Transverse colon (tissue), 4 donors: ENCODE results near the gene TMEM117. TPM values are rescaled to one million over a fixed set of nuclear protein-coding genes. Genes with fewer than 3 reads are reported as not detected.

Experiments used
- DNase-seq: peaks from one replicate; pipeline ENCODE4 v3.0.0-alpha.2; 2019
- H3K27ac ChIP-seq, 4 donors: fragments of 200-600 bp; sonication (generic); 2 replicates each; pipeline ENCODE4 v1.5.1; 2016 to 2018; ENCODE audit warnings: inconsistent platforms in 4 of 4
- H3K27me3 ChIP-seq: fragments of 200-600 bp; sonication (generic); 2 replicates; pipeline ENCODE4 v1.5.1; 2017; ENCODE audit warnings: inconsistent platforms
- H3K36me3 ChIP-seq, 4 donors: fragments of 200-600 bp; sonication (generic); 2 replicates each; pipeline ENCODE4 v1.5.1; 2017 to 2019; ENCODE audit warnings: inconsistent platforms in 4 of 4
- H3K4me1 ChIP-seq, 4 donors: fragments of 200-600 bp; sonication (generic); 2 replicates each; pipeline ENCODE4 v1.5.1; 2017 to 2020; ENCODE audit warnings: inconsistent platforms in 4 of 4
- H3K4me3 ChIP-seq, 4 donors: fragments of 200-600 bp; sonication (generic); 1 replicate in 1 of 4; 2 replicates in 3 of 4; pipeline versions ENCODE4 v1.5.1 to v1.6.1; 2017 to 2019; ENCODE audit warnings: inconsistent platforms in 4 of 4
- H3K9me3 ChIP-seq, 2 donors: fragments of 200-600 bp; sonication (generic); 2 replicates each; pipeline ENCODE4 v1.5.1; 2017 to 2019; ENCODE audit warnings: inconsistent platforms in 2 of 2
- CTCF ChIP-seq, 5 experiments: fragments of 200-600 bp in 3 of 5; fragments of 450-650 bp in 2 of 5; sonication (generic) in 3 of 5; IDR thresholded peaks; 1 replicate in 2 of 5; 2 replicates in 3 of 5; pipeline ENCODE4 v1.5.1; 2016 to 2017; ENCODE audit warnings: antibody characterized with exemption in 5 of 5, inconsistent platforms in 3 of 5, mild to moderate bottlenecking in 2 of 5, moderate library complexity in 1 of 5
- EP300 ChIP-seq: sonication (generic); formaldehyde crosslinking; IDR thresholded peaks from one replicate; pipeline ENCODE4 v1.6.1; 2017; ENCODE audit warnings: antibody characterized with exemption, low read depth
- POLR2A ChIP-seq: fragments of 450-650 bp; IDR thresholded peaks from one replicate; pipeline ENCODE4 v1.6.1; 2016; ENCODE audit warnings: antibody characterized with exemption, mild to moderate bottlenecking, moderate library complexity
- POLR2AphosphoS5 ChIP-seq, 3 donors: sonication (generic); formaldehyde crosslinking; IDR thresholded peaks; one replicate each; pipeline ENCODE4 v1.6.1; 2016; ENCODE audit warnings: antibody characterized with exemption in 3 of 3
- WGBS, 2 donors: methylation state at CpG; one replicate each; pipeline ENCODE4 v1.1.5; 2018; ENCODE audit warnings: low coverage in 1 of 2; 5-methylcytosine and 5-hydroxymethylcytosine counted together
- in situ Hi-C, 4 donors: fragments of 200-750 bp; cut with MboI; loops; one replicate each; pipeline versions ENCODE4 v1.15.0 to v1.15.1; 2017; ENCODE audit warnings: low sequenced_read_pairs in 3 of 4, low pct_ligation_motif_present in 1 of 4, low pct_unique_long_range_greater_than_20kb in 1 of 4
- intact Hi-C: fragments of 100-400 bp; cut with DNase I; formaldehyde crosslinking; loops from one replicate; pipeline ENCODE4 v1.15.1; 2023; ENCODE audit warnings: low total_unique reads
- total RNA-seq, 4 donors: library from RNA; depleted of rRNA; stranded (reverse); fragments of >200 nt; gene quantifications; one replicate each; pipeline ENCODE4 v1.1.0, GENCODE V29; 2016

Gene TMEM117
- total RNA-seq, 4 donors from 2014 or later = 0.40 to 92.8 (median 25.6) TPM

GRCh38 chr12:43891856-43892574, 56.1 kb downstream of the TMEM117 start:
- TF ChIP-seq CTCF (IDR thresholded peaks at IDR 0.05) = no peak
- TF ChIP-seq EP300 = no peak
- no peak for TF ChIP-seq POLR2A
- no peak for TF ChIP-seq POLR2AphosphoS5 (IDR thresholded peaks at IDR 0.05)
- intact Hi-C loops (no loop called here), in situ Hi-C loops (loop anchor here in 2 of 4 donors (25.0 kb wide), 2 partner anchors 430 to 455 kb away; no protein-coding TSS in a partner anchor)
- Histone ChIP-seq H3K27me3 (no peaks in the 10 kb centered on the region), H3K27ac (no peak overlapping the region), H3K4me3 (no peak overlapping the region), H3K9me3 (no peaks in the 10 kb centered on the region), H3K36me3 (no peaks in the 10 kb centered on the region), H3K4me1 (no peaks in the 10 kb centered on the region)
- WGBS, 2 donors = 73 to 95% methylated on average over 2 to 3 of the region's 3 CpGs
- DNase-seq = no peak

- intact Hi-C loops = no loop called here
- Histone ChIP-seq H3K9me3 (no peaks in the 10 kb centered on the region), H3K27ac (no peak overlapping the region), H3K27me3 (no peaks in the 10 kb centered on the region), H3K4me1 (no peaks in the 10 kb centered on the region), H3K4me3 (no peak overlapping the region), H3K36me3 (no peaks in the 10 kb centered on the region)
- TF ChIP-seq EP300 (no peak), CTCF (IDR thresholded peaks at IDR 0.05) (no peak), POLR2A (no peak), POLR2AphosphoS5 (IDR thresholded peaks at IDR 0.05) (no peak)
- no peak for DNase-seq
- in situ Hi-C loops = loop anchor here in 2 of 4 donors (25.0 kb wide), 2 partner anchors 431 to 456 kb away; no protein-coding TSS in a partner anchor
- 98 to 100% methylated on average over 1 to 2 of the region's 2 CpGs for WGBS, 2 donors
Measured at GRCh38 chr12:43893670-43894069, 57.8 kb downstream of the TMEM117 start.

- Histone ChIP-seq H3K4me1 (no peaks in the 10 kb centered on the region), H3K36me3 (no peaks in the 10 kb centered on the region), H3K4me3 (no peak overlapping the region), H3K27ac (no peak overlapping the region), H3K27me3 (no peaks in the 10 kb centered on the region), H3K9me3 (no peaks in the 10 kb centered on the region)
- 100% methylated on average over 1 of the region's 1 CpG for WGBS, 2 donors
- in situ Hi-C loops (loop anchor here in 2 of 4 donors (25.0 kb wide), 2 partner anchors 433 to 458 kb away; no protein-coding TSS in a partner anchor), intact Hi-C loops (no loop called here)
- no peak for DNase-seq
- TF ChIP-seq POLR2A = no peak
Measured at GRCh38 chr12:43895580-43896206, 59.8 kb downstream of the TMEM117 start.

GRCh38 chr12:43896496-43896895, 60.6 kb downstream of the TMEM117 start:
- intact Hi-C loops = no loop called here
- Histone ChIP-seq H3K9me3 (no peaks in the 10 kb centered on the region), H3K4me1 (no peaks in the 10 kb centered on the region), H3K4me3 (no peak overlapping the region), H3K27me3 (no peaks in the 10 kb centered on the region), H3K36me3 (no peaks in the 10 kb centered on the region), H3K27ac (no peak overlapping the region)
- in situ Hi-C loops = loop anchor here in 2 of 4 donors (25.0 kb wide), 2 partner anchors 434 to 459 kb away; no protein-coding TSS in a partner anchor
- TF ChIP-seq POLR2A = no peak
- no peak for TF ChIP-seq POLR2AphosphoS5 (IDR thresholded peaks at IDR 0.05)
- TF ChIP-seq EP300 = no peak
- TF ChIP-seq CTCF (IDR thresholded peaks at IDR 0.05) = no peak
- WGBS, 2 donors = 97 to 100% methylated on average over 1 of the region's 1 CpG
- no peak for DNase-seq
